Suprapubic skin (tissue), 3 donors: ENCODE data around the gene IL20RA.

Experiments used
- POLR2AphosphoS5 ChIP-seq, 3 donors: sonication (generic); formaldehyde crosslinking; IDR thresholded peaks; one replicate each; pipeline ENCODE4 v1.6.1; 2017; ENCODE audit warnings: antibody characterized with exemption in 3 of 3
- TF ChIP-seq, protein P1 (sequence below), 2 donors: fragments of 200-600 bp in 1 of 2; fragments of 450-650 bp in 1 of 2; sonication (generic) in 1 of 2; IDR thresholded peaks; one replicate each; pipeline ENCODE4 v1.5.1; 2016 to 2019; ENCODE audit warnings: antibody characterized with exemption in 2 of 2, mild to moderate bottlenecking in 1 of 2, moderate library complexity in 1 of 2

DNA sequence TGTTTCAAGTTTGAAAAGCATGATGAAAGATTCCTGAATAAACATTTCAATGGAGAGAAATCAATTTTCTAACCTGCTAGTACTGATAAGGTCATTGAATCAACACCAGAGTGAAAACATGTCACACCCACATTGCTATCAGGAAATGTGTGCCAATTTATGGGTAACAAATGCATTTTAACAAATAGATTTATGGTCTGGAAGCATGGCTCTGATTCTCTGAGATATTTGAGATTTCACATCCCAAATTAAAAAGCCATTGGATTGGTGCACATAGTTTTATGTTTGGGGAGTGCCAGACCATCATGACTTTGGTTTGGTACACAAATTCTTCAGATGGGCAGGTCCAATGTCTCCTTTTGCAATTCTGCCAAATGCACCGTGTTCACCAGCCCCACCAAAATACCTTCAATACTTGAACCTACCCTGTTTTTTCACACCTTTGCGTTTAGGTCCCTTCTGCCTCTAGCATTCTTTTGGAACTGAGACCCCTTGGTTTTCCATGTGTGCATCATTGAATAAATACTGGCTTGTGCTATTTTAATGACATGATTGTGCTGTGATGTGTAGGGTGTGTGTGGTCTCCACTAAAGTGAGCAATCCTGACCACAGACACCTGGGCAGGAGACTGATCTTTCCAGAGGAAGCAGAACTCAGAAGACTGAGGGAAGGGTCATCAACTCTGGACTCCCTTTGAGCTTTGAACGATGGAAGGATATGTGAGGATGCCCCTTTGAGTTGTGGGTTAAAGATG, 20.4 kb downstream of the IL20RA start:
- TF ChIP-seq, protein P1, sequence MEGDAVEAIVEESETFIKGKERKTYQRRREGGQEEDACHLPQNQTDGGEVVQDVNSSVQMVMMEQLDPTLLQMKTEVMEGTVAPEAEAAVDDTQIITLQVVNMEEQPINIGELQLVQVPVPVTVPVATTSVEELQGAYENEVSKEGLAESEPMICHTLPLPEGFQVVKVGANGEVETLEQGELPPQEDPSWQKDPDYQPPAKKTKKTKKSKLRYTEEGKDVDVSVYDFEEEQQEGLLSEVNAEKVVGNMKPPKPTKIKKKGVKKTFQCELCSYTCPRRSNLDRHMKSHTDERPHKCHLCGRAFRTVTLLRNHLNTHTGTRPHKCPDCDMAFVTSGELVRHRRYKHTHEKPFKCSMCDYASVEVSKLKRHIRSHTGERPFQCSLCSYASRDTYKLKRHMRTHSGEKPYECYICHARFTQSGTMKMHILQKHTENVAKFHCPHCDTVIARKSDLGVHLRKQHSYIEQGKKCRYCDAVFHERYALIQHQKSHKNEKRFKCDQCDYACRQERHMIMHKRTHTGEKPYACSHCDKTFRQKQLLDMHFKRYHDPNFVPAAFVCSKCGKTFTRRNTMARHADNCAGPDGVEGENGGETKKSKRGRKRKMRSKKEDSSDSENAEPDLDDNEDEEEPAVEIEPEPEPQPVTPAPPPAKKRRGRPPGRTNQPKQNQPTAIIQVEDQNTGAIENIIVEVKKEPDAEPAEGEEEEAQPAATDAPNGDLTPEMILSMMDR (IDR thresholded peaks at IDR 0.05), result no peak
- TF ChIP-seq POLR2AphosphoS5 (IDR thresholded peaks at IDR 0.05), result no peak
